GM18868 (cell line): Measurements from ENCODE around the gene CFAP299.

Experiments used
- ATAC-seq: cut with Tn5 transposase; IDR thresholded peaks from one replicate; pipeline ENCODE4 v1.9.1; 2021; ENCODE audit warnings: mild to moderate bottlenecking, moderate library complexity; ENCODE audit not compliant: unreplicated experiment

Gene CFAP299

GRCh38 chr4:80806472-80806871 is 470.9 kb downstream of the CFAP299 start:
- no peak for ATAC-seq

- ATAC-seq: no peak
Measured at GRCh38 chr4:80809039-80809729, 473.7 kb downstream of the CFAP299 start.

GRCh38 chr4:80811406-80811805 is 475.9 kb downstream of the CFAP299 start:
- no peak for ATAC-seq

GRCh38 chr4:80812145-80812544 is 476.6 kb downstream of the CFAP299 start:
- ATAC-seq: no peak

- no peak for ATAC-seq
Measured at GRCh38 chr4:80814266-80814665, 478.7 kb downstream of the CFAP299 start.

- no peak for ATAC-seq
Measured at GRCh38 chr4:80831383-80832361, 496.1 kb downstream of the CFAP299 start.

GRCh38 chr4:80839281-80839680 is 503.8 kb downstream of the CFAP299 start:
- ATAC-seq: no peak

GRCh38 chr4:80839792-80840191 is 504.3 kb downstream of the CFAP299 start:
- ATAC-seq: no peak

GRCh38 chr4:80840396-80840795 is 504.9 kb downstream of the CFAP299 start:
- no peak for ATAC-seq

GRCh38 chr4:80841587-80842281 is 506.2 kb downstream of the CFAP299 start:
- ATAC-seq: peak; percentile 90

GRCh38 chr4:80846210-80846609 is 510.7 kb downstream of the CFAP299 start:
- no peak for ATAC-seq

- ATAC-seq: no peak
Measured at GRCh38 chr4:80852061-80852460, 516.5 kb downstream of the CFAP299 start.

GRCh38 chr4:80873571-80873970 is 538.0 kb downstream of the CFAP299 start:
- no peak for ATAC-seq

GRCh38 chr4:80874979-80875378 is 539.4 kb downstream of the CFAP299 start:
- ATAC-seq: no peak

GRCh38 chr4:80875642-80876041 is 540.1 kb downstream of the CFAP299 start:
- ATAC-seq: peak; percentile 83

GRCh38 chr4:80876810-80877209 is 541.3 kb downstream of the CFAP299 start:
- ATAC-seq: peak; percentile 72

GRCh38 chr4:80878218-80878617 is 542.7 kb downstream of the CFAP299 start:
- no peak for ATAC-seq

- peak; percentile 79 for ATAC-seq
Measured at GRCh38 chr4:80897537-80898303, 562.2 kb downstream of the CFAP299 start.

GRCh38 chr4:80900908-80901307 is 565.4 kb downstream of the CFAP299 start:
- no peak for ATAC-seq

- no peak for ATAC-seq
Measured at GRCh38 chr4:80903020-80903419, 567.5 kb downstream of the CFAP299 start.

- no peak for ATAC-seq
Measured at GRCh38 chr4:80909938-80910337, 574.4 kb downstream of the CFAP299 start.
